C4-2B (cell line): ENCODE data around the gene FGF12.

Source experiments
- H3K27ac ChIP-seq: fragments of 450-650 bp; 2 replicates; pipeline ENCODE4 v1.5.1; 2017
- CTCF ChIP-seq: fragments of 450-650 bp; conservative IDR thresholded peaks from 2 replicates; pipeline ENCODE4 v1.5.1; 2017; ENCODE audit warnings: mild to moderate bottlenecking
- ZFX ChIP-seq: fragments of 450-650 bp; IDR thresholded peaks from 2 replicates; pipeline ENCODE4 v1.6.1; 2017

Gene FGF12

GRCh38 chr3:192273001-192273696, 454.2 kb downstream of the FGF12 start:
- no peak for TF ChIP-seq ZFX
- no peak for TF ChIP-seq CTCF
- H3K27ac ChIP-seq: no peak overlapping the region

- TF ChIP-seq ZFX (no peak), CTCF (no peak)
- H3K27ac ChIP-seq: no peak overlapping the region
These were observed 465.3 kb downstream of the FGF12 start for GRCh38 chr3:192262001-192262400.

GRCh38 chr3:192261135-192261534, 466.2 kb downstream of the FGF12 start:
- H3K27ac ChIP-seq: no peak overlapping the region
- TF ChIP-seq CTCF: no peak
- TF ChIP-seq ZFX: no peak

GRCh38 chr3:192260116-192261010, 467.0 kb downstream of the FGF12 start:
- H3K27ac ChIP-seq: no peak overlapping the region
- TF ChIP-seq ZFX: no peak
- TF ChIP-seq CTCF: no peak

GRCh38 chr3:192259661-192260060, 467.7 kb downstream of the FGF12 start:
- H3K27ac ChIP-seq: no peak overlapping the region
- no peak for TF ChIP-seq ZFX
- TF ChIP-seq CTCF: no peak

- H3K27ac ChIP-seq: no peak overlapping the region
- TF ChIP-seq ZFX: no peak
- no peak for TF ChIP-seq CTCF
These were observed 468.6 kb downstream of the FGF12 start for GRCh38 chr3:192258721-192259120.

- TF ChIP-seq ZFX (no peak), CTCF (no peak)
- no peak overlapping the region for H3K27ac ChIP-seq
These were observed 471.5 kb downstream of the FGF12 start for GRCh38 chr3:192255839-192256238.
